AG08396 (cell line): ENCODE results near the gene GNG13.
"Not testable (repeated sequence)": the region's sequence is repeated elsewhere in the genome, so short reads cannot be mapped to it uniquely, and the experiment has no call there.

Source experiments
- DNase-seq: peaks from one replicate; pipeline ENCODE4 v3.0.0; 2012; ENCODE audit warnings: low spot score, mixed read lengths

GNG13 gene

GRCh38 chr16:760545-761343, 39.8 kb downstream of the GNG13 start, which contains the start of gene MSLN:
MSLN (plus strand) TSS chr16:760734; CDS start chr16:762681, 1,947 bp downstream.
- no peak for DNase-seq

GRCh38 chr16:760065-760464, 40.5 kb downstream of the GNG13 start:
- DNase-seq: no peak

- no peak for DNase-seq
These were observed 41.2 kb downstream of the GNG13 start for GRCh38 chr16:759110-759910.

GRCh38 chr16:756428-756827, 44.1 kb downstream of the GNG13 start:
- DNase-seq: no peak

- DNase-seq: no peak
These were observed 45.9 kb downstream of the GNG13 start for GRCh38 chr16:754656-755055.

GRCh38 chr16:754121-754607, 46.4 kb downstream of the GNG13 start:
- not testable (repeated sequence) for DNase-seq

- no peak for DNase-seq
These were observed 48.6 kb downstream of the GNG13 start for GRCh38 chr16:752007-752312.

GRCh38 chr16:751152-752006, 49.2 kb downstream of the GNG13 start:
- DNase-seq: no peak

- DNase-seq: no peak
These were observed 50.0 kb downstream of the GNG13 start for GRCh38 chr16:750485-750884.

GRCh38 chr16:749010-749409, 51.5 kb downstream of the GNG13 start:
- peak; percentile 87 for DNase-seq
